Stomach (tissue), 9 donors: ENCODE measurements around the gene PMFBP1. TPM values are rescaled to one million over a fixed set of nuclear protein-coding genes. Genes with fewer than 3 reads are reported as not detected.
A peak's percentile ranks its signal among the peaks of the same experiment; 100 is the strongest.

Source experiments
- DNase-seq, 2 donors: peaks; one replicate each; pipeline versions ENCODE4 v3.0.0 to v3.0.0-alpha.2; 2013 to 2019
- H3K27ac ChIP-seq, 5 donors: fragments of 200-600 bp in 4 of 5; sonication (generic) in 4 of 5; one replicate each; pipeline ENCODE4 v1.5.1; 2013 to 2019; ENCODE audit warnings: mild to moderate bottlenecking in 1 of 5, moderate library complexity in 1 of 5
- H3K27me3 ChIP-seq, 3 donors: fragments of 200-600 bp; sonication (generic); one replicate each; pipeline ENCODE4 v1.5.1; 2017 to 2019; ENCODE audit warnings: mixed run types in 1 of 3
- H3K36me3 ChIP-seq, 4 donors: fragments of 200-600 bp; sonication (generic); 1 replicate in 3 of 4; 2 replicates in 1 of 4; pipeline ENCODE4 v1.5.1; 2016 to 2019
- H3K4me1 ChIP-seq, 4 donors: fragments of 200-600 bp; sonication (generic); one replicate each; pipeline ENCODE4 v1.5.1; 2016 to 2019
- H3K4me3 ChIP-seq, 4 donors: fragments of 200-600 bp; sonication (generic) in 3 of 4; one replicate each; pipeline ENCODE4 v1.5.1; 2016 to 2019; ENCODE audit warnings: mild to moderate bottlenecking in 1 of 4
- H3K9me3 ChIP-seq, 4 donors: fragments of 200-600 bp; sonication (generic); one replicate each; pipeline ENCODE4 v1.5.1; 2016 to 2019
- CTCF ChIP-seq, 7 experiments: fragments of 450-650 bp in 4 of 7; fragments of 200-600 bp in 3 of 7; sonication (generic) in 3 of 7; IDR thresholded peaks; one replicate each; pipeline ENCODE4 v1.5.1; 2016 to 2019; ENCODE audit warnings: antibody characterized with exemption in 7 of 7, control low read depth in 2 of 7, mild to moderate bottlenecking in 1 of 7
- EP300 ChIP-seq: sonication (generic); formaldehyde crosslinking; IDR thresholded peaks from one replicate; pipeline ENCODE4 v1.6.1; 2017; ENCODE audit warnings: antibody characterized with exemption
- POLR2A ChIP-seq, 4 donors: fragments of 450-650 bp; IDR thresholded peaks; one replicate each; pipeline ENCODE4 v1.6.1; 2016; ENCODE audit warnings: antibody characterized with exemption in 4 of 4, control low read depth in 2 of 4, mild to moderate bottlenecking in 1 of 4, moderate library complexity in 1 of 4
- POLR2AphosphoS5 ChIP-seq, 3 donors: sonication (generic); formaldehyde crosslinking; IDR thresholded peaks; one replicate each; pipeline ENCODE4 v1.6.1; 2016; ENCODE audit warnings: antibody characterized with exemption in 3 of 3
- WGBS, 5 donors: extraction: QIAGEN DNeasy Blood & Tissue Kit in 3 of 5; methylation state at CpG; one replicate each; pipeline versions ENCODE4 v1.1.5 to v1.1.7; 2013 to 2018; 5-methylcytosine and 5-hydroxymethylcytosine counted together
- intact Hi-C: fragments of 100-400 bp; cut with DNase I; formaldehyde crosslinking; loops from one replicate; pipeline ENCODE4 v1.15.1; 2023; ENCODE audit warnings: low total_unique reads
- polyA plus RNA-seq, 3 donors: library from polyadenylated mRNA; stranded (reverse); fragments of 200-250 nt; gene quantifications; one replicate each; pipeline ENCODE4 v1.2.3, GENCODE V29; 2013
- total RNA-seq, 5 donors: library from RNA; depleted of rRNA; stranded (reverse); fragments of >200 nt; gene quantifications; one replicate each; pipeline versions ENCODE4 v1.1.0 to v1.2.3, GENCODE V29; 2014 to 2016
- donor health status: healthy with polysubstance abuse.
- donor health status: Bipolar disorder and iron deficiency.
- donor health status: healthy.

The PMFBP1 gene
- total and polyA plus RNA-seq, 8 donors: 0.29 to 9.8 (median 0.92) TPM; not detected in 1

GRCh38 chr16:72131036-72131435 lies 40.9 kb downstream of the PMFBP1 start:
- H3K4me1 ChIP-seq: peaks cover 0 to 5% (median 2%) of the 10 kb centered on the region in 4 donors
- TF ChIP-seq POLR2AphosphoS5 (IDR thresholded peaks at IDR 0.05) (no peak), EP300 (no peak), CTCF (IDR thresholded peaks at IDR 0.05) (no peak), POLR2A (IDR thresholded peaks at IDR 0.05) (no peak)
- 76 to 85% (median 80%) methylated on average over 6 of the region's 6 CpGs for WGBS, 5 donors

GRCh38 chr16:72129976-72130656 lies 41.8 kb downstream of the PMFBP1 start:
- no peak overlapping the region for H3K4me3 ChIP-seq
- no peak overlapping the region for H3K27ac ChIP-seq
- DNase-seq: no peak
- WGBS, 5 donors: 74 to 81% (median 80%) methylated on average over 7 of the region's 7 CpGs
- TF ChIP-seq CTCF (IDR thresholded peaks at IDR 0.05) (no peak), POLR2AphosphoS5 (IDR thresholded peaks at IDR 0.05) (no peak), EP300 (no peak), POLR2A (IDR thresholded peaks at IDR 0.05) (no peak)
- peaks cover 0 to 14% (median 4%) of the 10 kb centered on the region in 4 donors for H3K4me1 ChIP-seq
- H3K9me3 ChIP-seq: no peaks in the 10 kb centered on the region
- H3K36me3 ChIP-seq: no peaks in the 10 kb centered on the region
- no peaks in the 10 kb centered on the region for H3K27me3 ChIP-seq
- intact Hi-C loops: loop anchor here (10.0 kb wide), 1 partner anchor 335 kb away; no protein-coding TSS in a partner anchor

More at GRCh38 chr16:72131036-72131435, 40.9 kb downstream of the PMFBP1 start:
- no peak for DNase-seq
- Histone ChIP-seq H3K27ac (no peak overlapping the region), H3K27me3 (no peaks in the 10 kb centered on the region), H3K9me3 (no peaks in the 10 kb centered on the region), H3K4me3 (no peak overlapping the region), H3K36me3 (no peaks in the 10 kb centered on the region)
- intact Hi-C loops: no loop called here

- TF ChIP-seq CTCF (IDR thresholded peaks at IDR 0.05) (no peak), POLR2A (IDR thresholded peaks at IDR 0.05) (no peak), EP300 (no peak), POLR2AphosphoS5 (IDR thresholded peaks at IDR 0.05) (no peak)
- 81 to 88% (median 82%) methylated on average over 9 of the region's 9 CpGs for WGBS, 5 donors
- no peak for DNase-seq
- intact Hi-C loops: loop anchor here (10.0 kb wide), 1 partner anchor 336 kb away; no protein-coding TSS in a partner anchor
- Histone ChIP-seq H3K27ac (no peak overlapping the region), H3K4me3 (no peak overlapping the region), H3K9me3 (no peaks in the 10 kb centered on the region), H3K4me1 (peaks cover 0 to 20% (median 9%) of the 10 kb centered on the region in 4 donors), H3K27me3 (no peaks in the 10 kb centered on the region), H3K36me3 (no peaks in the 10 kb centered on the region)
Measured at GRCh38 chr16:72128701-72129100, 43.3 kb downstream of the PMFBP1 start.

- no peak for DNase-seq
- Histone ChIP-seq H3K4me1 (peaks cover 0 to 20% (median 9%) of the 10 kb centered on the region in 4 donors), H3K27me3 (no peaks in the 10 kb centered on the region), H3K4me3 (no peak overlapping the region), H3K27ac (peak overlapping the region in 1 of 5 donors; percentile 15), H3K9me3 (no peaks in the 10 kb centered on the region), H3K36me3 (no peaks in the 10 kb centered on the region)
- WGBS, 5 donors: 20 to 59% (median 32%) methylated on average over 2 of the region's 2 CpGs
- TF ChIP-seq EP300: no peak
- no peak for TF ChIP-seq POLR2AphosphoS5 (IDR thresholded peaks at IDR 0.05)
- TF ChIP-seq CTCF (IDR thresholded peaks at IDR 0.05): no peak
- TF ChIP-seq POLR2A (IDR thresholded peaks at IDR 0.05): no peak
- intact Hi-C loops: loop anchor here (10.0 kb wide), 1 partner anchor 338 kb away; no protein-coding TSS in a partner anchor
Measured at GRCh38 chr16:72126429-72126765, 45.6 kb downstream of the PMFBP1 start.
